ENCODE results near the gene POLE4.

Gene POLE4

GRCh38 chr2:75010571-75010970 lies 52.1 kb downstream of the POLE4 start:
- H3K27me3 ChIP-seq (ENCODE audit: control insufficient read depth in 5 of 5, insufficient read depth in 4 of 5, low read length in 5 of 5): no peaks in the 10 kb centered on the region
- H3K9ac ChIP-seq (ENCODE audit: low read length in 5 of 5): no peak overlapping the region
- H3K9me3 ChIP-seq (ENCODE audit: control insufficient read depth in 5 of 5, low read length in 5 of 5): peaks cover 0 to 4% (median 0%) of the 10 kb centered on the region in 5 donors
- no peaks in the 10 kb centered on the region for H3K36me3 ChIP-seq (ENCODE audit: control insufficient read depth in 5 of 5, insufficient read depth in 5 of 5, low read length in 5 of 5)
- no peak overlapping the region for H3K27ac ChIP-seq (ENCODE audit: low read depth, low read length)
- no peak overlapping the region for H3K4me3 ChIP-seq (ENCODE audit: low read depth in 1 of 5, low read length in 5 of 5)
- H3K4me1 ChIP-seq (ENCODE audit: control insufficient read depth in 5 of 5, insufficient read depth in 5 of 5, low read length in 5 of 5): peaks cover 0 to 2% (median 0%) of the 10 kb centered on the region in 5 donors

GRCh38 chr2:75012080-75012479 lies 53.6 kb downstream of the POLE4 start:
- H3K4me3 ChIP-seq (ENCODE audit: low read depth in 1 of 5, low read length in 5 of 5): no peak overlapping the region
- no peaks in the 10 kb centered on the region for H3K27me3 ChIP-seq (ENCODE audit: control insufficient read depth in 5 of 5, insufficient read depth in 4 of 5, low read length in 5 of 5)
- no peak overlapping the region for H3K9ac ChIP-seq (ENCODE audit: low read length in 5 of 5)
- H3K4me1 ChIP-seq (ENCODE audit: control insufficient read depth in 5 of 5, insufficient read depth in 5 of 5, low read length in 5 of 5): peaks cover 0 to 2% (median 0%) of the 10 kb centered on the region in 5 donors
- H3K27ac ChIP-seq (ENCODE audit: low read depth, low read length): no peak overlapping the region
- H3K9me3 ChIP-seq (ENCODE audit: control insufficient read depth in 5 of 5, low read length in 5 of 5): no peaks in the 10 kb centered on the region
- H3K36me3 ChIP-seq (ENCODE audit: control insufficient read depth in 5 of 5, insufficient read depth in 5 of 5, low read length in 5 of 5): no peaks in the 10 kb centered on the region

- Histone ChIP-seq H3K36me3 (ENCODE audit: control insufficient read depth in 5 of 5, insufficient read depth in 5 of 5, low read length in 5 of 5) (no peaks in the 10 kb centered on the region), H3K27ac (ENCODE audit: low read depth, low read length) (no peak overlapping the region), H3K9ac (ENCODE audit: low read length in 5 of 5) (no peak overlapping the region), H3K27me3 (ENCODE audit: control insufficient read depth in 5 of 5, insufficient read depth in 4 of 5, low read length in 5 of 5) (no peaks in the 10 kb centered on the region), H3K9me3 (ENCODE audit: control insufficient read depth in 5 of 5, low read length in 5 of 5) (no peaks in the 10 kb centered on the region), H3K4me1 (ENCODE audit: control insufficient read depth in 5 of 5, insufficient read depth in 5 of 5, low read length in 5 of 5) (peaks cover 0 to 8% (median 5%) of the 10 kb centered on the region in 5 donors), H3K4me3 (ENCODE audit: low read depth in 1 of 5, low read length in 5 of 5) (no peak overlapping the region)
These were observed 59.7 kb downstream of the POLE4 start for GRCh38 chr2:75018162-75018561.
